SHP77 (cell line): Measurements from ENCODE around the gene ZBTB43.
"Not testable (repeated sequence)": the region's sequence is repeated elsewhere in the genome, so short reads cannot be mapped to it uniquely, and the experiment has no call there.

Experiments
- DNase-seq, 2 experiments: peaks; one replicate each; lab custom pipeline; 2025; lab: John Stamatoyannopoulos, UW

ZBTB43 gene

DNA sequence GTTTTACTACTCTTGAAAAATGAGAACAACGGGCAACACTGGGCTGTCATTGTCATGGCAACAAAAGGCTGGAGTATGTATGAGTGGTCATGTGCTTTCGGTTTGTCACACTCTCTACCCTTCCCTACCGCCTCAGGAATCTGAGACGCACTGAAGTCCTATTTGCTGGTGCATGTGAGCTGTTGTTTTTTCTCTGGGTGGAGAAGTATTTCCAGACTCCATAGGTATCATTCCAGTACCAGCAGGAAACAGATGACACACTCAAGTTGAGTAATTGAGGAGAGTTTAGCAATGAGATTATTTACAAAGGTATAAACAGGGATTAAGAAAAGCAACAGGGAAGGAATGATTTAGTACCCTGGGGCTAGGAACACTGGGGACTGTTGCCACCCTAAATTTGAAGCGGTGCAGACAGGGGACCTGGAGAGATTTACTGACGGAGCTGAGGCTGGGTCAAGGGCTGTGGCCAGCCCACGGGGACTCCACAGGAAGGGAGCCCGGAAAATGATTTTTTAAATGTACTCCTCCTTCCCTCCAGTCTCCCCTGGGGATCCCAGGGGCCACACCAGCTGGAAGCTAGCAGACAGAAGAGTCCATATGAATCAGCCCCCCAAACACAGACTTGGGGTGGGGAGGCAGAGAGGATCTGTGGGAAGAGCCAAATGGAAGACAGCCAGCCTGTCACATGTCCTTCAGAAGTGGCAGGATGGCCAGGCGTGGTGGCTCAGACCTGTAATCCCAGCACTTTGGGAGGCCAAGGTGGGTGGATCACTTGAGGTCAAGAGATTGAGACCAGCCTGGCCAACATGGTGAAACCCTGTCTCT lies 13.2 kb upstream of the ZBTB43 start:
- no peak for DNase-seq

- DNase-seq: no peak
Observed at GRCh38 chr9:126793686-126794417, 11.0 kb upstream of the ZBTB43 start.

DNA sequence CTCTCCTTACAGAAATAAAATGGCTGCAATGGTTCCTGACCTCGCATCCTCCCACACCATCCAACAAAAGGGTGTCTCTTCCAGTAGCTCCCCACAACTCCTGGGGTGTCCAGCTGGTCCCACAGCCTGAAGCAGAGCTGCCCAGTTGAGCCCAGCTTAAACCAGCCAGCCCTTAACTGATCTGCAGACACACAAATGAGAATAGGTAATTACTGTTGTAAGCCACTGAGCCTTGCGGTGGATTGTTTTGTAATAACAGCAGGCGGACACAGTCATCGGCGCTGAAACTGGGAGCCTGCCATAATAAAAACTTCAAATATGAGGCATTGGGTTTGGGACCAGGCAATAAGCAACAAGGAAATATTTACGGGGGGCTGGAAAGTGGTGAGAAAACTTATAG lies 10.4 kb upstream of the ZBTB43 start:
- no peak for DNase-seq

- no peak for DNase-seq
Observed at GRCh38 chr9:126796758-126797157, 8.1 kb upstream of the ZBTB43 start.

DNA sequence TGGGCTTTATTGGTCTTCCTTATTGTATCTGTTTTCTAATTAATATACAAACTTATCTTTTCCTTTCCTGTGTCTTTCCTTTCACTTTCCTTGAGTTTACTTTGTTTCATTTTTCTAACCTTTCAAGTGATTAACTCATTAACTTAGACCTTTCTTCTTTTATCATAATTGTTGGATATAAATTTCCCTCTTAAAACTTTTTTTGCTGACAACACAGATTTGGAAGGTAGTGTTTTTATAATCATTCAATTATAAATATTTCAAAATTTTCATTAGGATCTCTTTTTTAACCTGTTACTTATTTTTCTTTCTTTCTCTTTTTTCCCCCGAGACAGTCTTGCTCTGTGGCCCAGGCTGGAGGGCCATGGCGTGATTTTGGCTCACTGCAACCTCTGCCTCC lies 6.9 kb upstream of the ZBTB43 start:
- no peak for DNase-seq

DNA sequence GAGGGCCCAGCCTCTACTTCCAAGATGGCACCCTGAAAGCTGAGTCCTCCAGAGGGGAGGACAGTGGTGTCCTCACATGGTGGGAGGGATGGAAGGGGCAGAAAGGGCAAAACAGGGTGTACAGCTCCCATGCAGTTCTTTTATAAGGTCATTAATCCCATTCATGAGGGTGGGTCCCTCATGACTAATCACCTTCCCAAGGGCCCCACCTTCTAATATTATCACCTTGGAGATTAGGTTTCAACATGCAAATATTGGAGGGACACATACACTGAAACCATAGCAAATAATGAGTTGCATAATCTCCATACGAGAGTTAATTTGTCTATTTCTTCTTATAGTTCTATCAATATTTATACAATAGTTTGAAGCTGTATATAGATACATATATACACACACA lies 5.8 kb upstream of the ZBTB43 start:
- no peak for DNase-seq

DNA sequence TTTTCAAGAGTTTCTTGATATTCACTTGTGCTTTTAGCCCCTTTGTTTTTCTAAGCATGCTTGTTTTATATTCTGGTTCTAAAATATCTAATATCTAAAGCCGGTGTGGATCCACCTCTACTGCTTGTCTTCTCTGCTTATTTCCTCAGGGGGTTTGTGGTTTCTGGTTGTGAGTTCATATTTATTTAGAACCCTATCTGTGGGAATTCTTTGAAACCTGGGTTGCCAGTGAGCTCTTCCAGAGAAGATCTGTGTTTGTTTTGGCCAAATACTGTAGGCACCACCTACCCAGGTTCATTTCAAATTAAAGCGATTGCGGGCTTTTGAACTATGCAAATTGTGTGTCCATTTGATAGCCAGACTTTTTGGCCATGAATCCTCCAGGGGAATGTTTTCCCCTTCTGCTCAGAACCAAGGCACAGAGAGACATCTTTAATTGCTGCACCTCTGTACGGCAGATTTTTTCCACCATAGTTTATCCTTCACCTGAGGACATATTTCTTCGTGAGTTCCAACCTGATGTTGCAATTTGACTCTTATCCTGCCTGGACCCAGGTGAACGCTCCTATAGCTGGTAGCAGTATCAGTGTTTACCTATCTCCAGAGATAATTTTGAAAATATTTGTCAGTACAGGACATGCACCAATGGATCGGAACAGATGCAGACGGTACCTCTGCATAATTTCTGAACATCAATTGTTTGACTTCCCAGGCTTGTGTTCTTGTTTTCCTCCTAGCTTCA lies 2.4 kb upstream of the ZBTB43 start:
- DNase-seq: no peak

- DNase-seq: no peak
Observed at GRCh38 chr9:126804198-126804695, 593 bp upstream of the ZBTB43 start.

DNA sequence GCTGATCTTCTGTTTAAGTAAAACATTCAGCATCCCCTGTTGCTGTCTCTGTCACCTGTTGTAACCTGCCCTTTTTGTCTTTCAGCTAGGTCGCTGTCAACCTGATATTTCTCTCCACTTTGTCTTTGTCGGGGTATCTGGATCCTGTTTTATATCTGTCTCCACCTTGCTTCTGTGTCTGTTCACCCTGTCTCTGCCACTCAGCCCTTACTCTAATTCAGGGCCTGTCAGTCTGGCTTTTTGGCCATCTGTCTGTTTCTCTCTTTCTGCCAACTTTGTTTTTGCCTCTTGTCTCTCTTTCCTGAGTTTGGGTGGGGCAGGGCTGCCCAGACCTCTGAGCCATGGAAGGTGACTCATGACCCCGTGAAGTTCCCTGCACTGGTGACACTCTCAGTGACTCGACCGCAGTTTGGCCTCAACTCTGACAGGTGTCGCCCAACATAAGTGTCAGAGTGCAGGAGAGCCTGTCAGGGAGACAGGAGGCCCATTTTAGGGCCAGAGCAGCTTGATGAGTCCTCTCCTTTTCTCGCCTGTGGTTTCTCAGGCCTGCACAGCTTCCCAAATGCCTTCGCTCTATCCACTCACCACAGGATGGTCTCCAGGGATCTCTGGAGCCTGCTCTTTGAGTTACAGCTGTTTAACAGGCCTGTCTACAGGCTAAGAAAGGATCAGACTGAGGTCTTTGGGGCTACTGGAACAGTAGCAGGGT lies 868 bp downstream of the ZBTB43 start:
- peak; percentile 7 to 15 for DNase-seq

DNA sequence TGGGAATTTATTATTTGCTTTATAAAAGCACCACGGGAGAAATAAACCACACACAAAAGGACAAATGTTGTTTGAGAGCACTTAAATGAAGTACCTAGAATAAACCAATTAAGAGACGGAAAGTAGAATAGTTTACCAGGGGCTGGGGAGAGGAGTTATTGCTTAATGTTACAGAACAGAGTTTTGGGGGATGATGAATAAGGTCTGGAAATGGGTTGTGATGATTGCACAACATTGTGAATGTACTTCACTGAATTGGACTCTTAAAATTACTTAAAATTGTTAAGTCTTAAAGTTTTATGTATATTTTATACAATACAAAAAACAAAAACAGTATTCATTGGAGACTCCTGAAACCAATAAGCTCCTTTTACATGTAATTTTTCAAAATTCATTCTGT lies 1.5 kb downstream of the ZBTB43 start:
- DNase-seq: no peak

DNA sequence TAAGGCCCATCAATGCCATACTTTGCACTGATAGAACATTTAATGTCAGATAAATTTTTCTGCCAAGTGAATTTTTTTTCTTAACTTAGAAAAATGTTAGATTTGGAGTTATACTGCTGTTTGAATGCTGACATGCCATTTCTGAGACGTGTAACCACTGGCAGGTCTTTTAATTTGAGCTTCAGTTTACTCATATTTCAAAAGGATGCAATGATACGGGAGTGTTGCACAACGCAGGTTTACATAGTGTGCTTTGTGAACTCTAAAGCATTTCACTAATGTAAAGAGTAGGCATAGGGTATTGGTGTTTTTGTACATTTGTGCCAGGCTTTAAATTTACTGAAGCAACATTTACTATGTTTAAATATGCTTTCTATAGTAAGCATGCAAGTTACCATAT lies 4.2 kb downstream of the ZBTB43 start:
- DNase-seq: no peak

- not testable (repeated sequence) for DNase-seq
Observed at GRCh38 chr9:126810221-126810620, 5.4 kb downstream of the ZBTB43 start.

- no peak for DNase-seq
Observed at GRCh38 chr9:126813072-126813471, 8.2 kb downstream of the ZBTB43 start.

DNA sequence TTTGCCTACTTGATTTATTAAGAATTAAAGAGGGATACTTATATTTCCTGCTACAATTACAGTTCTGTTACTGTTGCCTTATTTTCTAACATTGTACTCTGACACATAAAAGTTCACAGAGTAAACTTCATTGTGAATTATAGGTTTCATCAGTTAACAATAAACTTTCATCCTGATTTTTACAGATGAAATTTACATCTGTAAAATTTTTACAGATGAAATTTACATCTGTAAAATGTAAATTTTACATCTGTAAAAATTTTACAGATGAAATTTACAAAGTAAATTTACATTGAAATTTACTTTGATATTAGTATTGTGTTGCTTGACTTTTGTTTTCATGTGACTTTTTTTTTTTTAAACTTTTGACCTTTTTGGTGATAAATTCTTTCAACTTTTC lies 9.3 kb downstream of the ZBTB43 start:
- DNase-seq: no peak

GRCh38 chr9:126817615-126818014 lies 12.8 kb downstream of the ZBTB43 start:
- not testable (repeated sequence) for DNase-seq

DNA sequence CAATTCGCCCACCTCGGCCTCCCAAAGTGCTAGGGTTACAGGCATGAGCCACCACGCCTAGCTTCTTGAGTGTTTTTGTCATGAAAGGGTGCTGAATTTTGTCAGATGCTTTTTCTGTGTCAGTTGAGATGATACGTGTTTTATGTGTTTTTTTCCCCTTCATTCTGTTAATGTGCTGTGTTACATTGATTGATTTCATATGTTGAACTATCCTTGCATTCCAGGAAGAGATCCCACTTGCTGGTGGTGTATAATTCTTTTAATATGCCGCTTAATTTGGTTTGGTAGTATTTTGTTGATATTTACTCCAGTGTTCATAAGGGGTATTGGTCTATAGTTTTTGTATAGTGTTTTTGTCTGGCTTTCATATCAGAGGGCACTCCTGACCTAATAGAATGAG lies 13.6 kb downstream of the ZBTB43 start:
- DNase-seq: no peak

- DNase-seq: no peak
Observed at GRCh38 chr9:126819482-126819881, 14.6 kb downstream of the ZBTB43 start.

GRCh38 chr9:126822278-126822677 lies 17.4 kb downstream of the ZBTB43 start:
- DNase-seq: no peak

- DNase-seq: no peak
Observed at GRCh38 chr9:126822873-126823272, 18.0 kb downstream of the ZBTB43 start.

DNA sequence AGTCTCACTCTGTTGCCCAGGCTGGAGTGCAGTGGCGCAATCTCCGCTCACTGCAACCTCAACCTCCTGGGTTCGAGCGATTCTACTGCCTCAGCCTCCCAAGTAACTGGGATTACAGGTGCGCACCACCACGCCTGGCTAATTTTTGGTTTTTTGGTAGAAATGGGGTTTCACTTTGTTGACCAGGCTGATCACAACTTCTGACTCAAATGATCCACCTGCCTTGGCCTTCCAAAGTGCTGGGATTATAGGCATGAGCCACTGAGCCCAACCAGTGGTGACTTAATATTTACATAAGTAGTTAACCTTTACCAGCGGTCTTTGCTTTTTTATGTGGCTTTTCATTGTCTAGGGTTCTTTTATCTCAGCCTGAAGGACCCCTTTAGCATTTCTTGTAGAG lies 19.2 kb downstream of the ZBTB43 start:
- not testable (repeated sequence) for DNase-seq

DNA sequence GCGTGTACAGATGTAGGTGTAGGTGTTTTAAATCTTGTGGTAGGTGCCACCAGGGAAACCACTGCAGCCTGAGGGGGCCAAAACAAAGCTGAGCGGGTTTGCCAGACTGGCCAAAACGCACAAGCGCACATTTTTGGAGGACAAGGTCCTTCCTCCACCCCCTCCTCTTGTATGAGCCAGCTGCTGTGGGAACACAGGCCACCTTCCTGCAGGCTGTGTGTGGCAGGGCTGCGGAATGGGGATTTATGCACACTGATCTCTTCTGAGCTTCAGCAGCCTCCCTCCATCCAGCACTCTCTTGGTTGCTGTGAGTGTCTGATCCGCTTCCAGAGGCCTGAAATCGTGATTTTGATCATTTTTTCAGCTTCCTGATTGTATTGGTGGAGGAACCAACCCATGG lies 22.4 kb downstream of the ZBTB43 start:
- DNase-seq: no peak

DNA sequence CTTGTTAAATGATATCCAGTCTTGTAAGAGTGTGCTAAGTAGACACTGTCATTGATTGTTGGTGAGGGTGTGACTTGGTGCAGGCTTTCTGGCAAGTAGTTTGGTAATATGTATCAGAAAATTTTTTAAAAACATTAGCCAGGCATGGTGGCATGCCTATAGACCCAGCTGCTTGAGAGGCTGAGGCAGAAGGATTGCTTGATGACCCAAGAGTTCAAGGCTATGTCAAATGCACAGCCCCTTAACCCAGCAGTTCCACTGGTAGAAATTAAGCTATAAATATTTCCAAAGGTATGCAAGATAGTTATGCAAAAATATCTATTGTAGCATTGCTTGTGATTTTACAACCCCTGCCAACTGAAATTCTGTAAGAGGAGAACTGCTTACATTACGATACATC lies 24.2 kb downstream of the ZBTB43 start:
- no peak for DNase-seq
